Frontal cortex (tissue), 4 donors: ENCODE data around the gene PDIA2. TPM values are rescaled to one million over a fixed set of nuclear protein-coding genes. Genes with fewer than 3 reads are reported as not detected.
"Not testable (repeated sequence)": the region's sequence is repeated elsewhere in the genome, so short reads cannot be mapped to it uniquely, and the experiment has no call there.

Experiments used
- DNase-seq, 2 donors: peaks; one replicate each; pipeline ENCODE4 v3.0.0; 2012; ENCODE audit warnings: low spot score in 2 of 2
- FAIRE-seq: peaks from 2 replicates; lab custom pipeline; 2012; peaks lifted over from hg19 to GRCh38; lab: Jason Lieb, UNC
- total RNA-seq: library from RNA; depleted of rRNA; stranded (reverse); fragments of >200 nt; gene quantifications from one replicate; pipeline ENCODE4 v1.2.3, GENCODE V29; 2014
- donor health status: control.
- donor health status: control.
- donor health status: control.

The PDIA2 gene
- total RNA-seq, 1 donor from 2014 or later: 11.4 TPM

DNA sequence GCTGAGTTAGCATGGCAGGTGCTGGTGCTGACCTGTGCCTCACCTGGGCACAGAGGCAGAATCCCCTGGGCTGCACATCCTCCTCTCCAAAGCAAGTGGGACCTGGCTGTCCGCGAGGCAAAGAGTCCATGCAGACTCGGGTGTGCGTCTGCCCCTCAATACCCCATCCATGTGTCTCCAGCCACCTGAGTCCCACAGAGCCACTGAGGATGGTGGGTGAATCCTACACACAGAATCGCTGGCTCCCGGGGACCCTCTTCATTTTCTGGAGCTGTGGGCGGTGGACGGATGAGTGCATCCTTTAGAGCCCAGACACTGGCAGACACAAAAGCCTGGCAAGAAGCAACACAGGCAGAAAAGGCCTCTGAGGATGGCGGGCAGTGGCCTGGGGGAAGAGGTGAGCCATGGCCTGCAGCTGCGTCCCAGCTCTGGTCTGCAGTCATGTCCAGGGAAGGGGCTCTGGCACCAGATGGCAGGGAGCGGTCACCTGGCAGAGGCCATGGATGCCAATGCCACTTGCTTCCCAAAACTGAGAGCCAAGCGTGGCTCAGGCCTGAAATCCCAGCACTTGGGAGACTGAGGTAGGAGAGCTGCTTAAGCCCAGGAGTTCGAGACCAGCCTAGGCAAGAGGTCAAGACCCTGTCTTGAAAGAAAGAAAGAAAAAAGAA is 39.6 kb downstream of the PDIA2 start:
- no peak for FAIRE-seq
- no peak for DNase-seq

DNA sequence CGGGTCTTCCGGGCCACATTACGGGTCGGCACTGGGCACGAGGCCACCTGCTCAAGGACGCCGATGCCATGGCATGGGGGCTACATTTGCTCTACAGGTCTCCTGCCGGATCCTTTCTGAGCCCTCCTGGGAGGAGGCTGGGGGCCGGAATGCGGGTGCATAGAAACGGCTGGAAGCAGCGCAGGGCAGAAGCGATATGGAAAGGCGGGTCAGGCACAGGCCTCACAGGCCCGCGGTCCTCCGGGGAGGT is 41.2 kb downstream of the PDIA2 start:
- no peak for DNase-seq
- FAIRE-seq: no peak

DNA sequence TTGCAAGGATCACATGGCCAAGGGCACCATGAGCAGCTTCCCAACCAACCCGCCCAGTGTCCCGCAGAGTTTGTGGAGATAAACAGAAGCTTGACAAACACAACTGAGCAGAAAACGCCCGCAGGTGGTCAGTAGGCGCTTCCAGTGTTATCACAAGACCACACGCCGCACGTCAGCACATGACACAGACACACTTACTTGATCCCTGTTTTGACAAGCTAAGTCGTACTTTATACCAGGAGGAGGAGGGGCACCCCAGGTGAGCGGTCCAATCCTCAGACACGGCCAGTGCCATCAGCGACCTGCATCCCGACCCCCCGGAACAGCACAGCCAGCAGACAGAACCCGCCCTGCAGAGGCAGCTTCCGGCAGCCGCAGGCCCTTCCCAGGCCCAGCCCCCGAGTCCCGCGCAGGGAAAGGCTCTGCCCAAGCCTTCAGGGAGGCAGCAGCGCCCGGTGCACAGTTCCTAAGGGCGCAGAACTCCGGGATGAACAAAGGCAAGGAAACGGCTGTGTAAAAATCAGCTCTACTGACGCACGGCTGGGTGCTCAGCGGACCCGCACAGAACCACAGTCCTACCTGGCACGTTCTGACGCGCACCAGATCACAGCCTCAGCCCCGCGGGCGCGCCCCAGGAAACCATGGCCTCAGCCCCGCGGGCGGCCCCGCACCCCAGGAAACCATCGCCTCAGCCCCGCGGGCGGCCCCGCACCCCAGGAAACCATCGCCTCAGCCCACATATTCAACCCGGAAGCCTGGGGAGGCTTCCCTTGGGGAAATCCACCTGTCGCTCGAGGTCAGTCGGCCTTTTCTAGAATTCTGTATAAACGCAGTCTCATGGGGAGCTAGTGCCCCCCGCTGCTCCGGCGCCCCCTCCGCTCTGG is 41.7 kb downstream of the PDIA2 start:
- DNase-seq (no peak), FAIRE-seq (no peak)

DNA sequence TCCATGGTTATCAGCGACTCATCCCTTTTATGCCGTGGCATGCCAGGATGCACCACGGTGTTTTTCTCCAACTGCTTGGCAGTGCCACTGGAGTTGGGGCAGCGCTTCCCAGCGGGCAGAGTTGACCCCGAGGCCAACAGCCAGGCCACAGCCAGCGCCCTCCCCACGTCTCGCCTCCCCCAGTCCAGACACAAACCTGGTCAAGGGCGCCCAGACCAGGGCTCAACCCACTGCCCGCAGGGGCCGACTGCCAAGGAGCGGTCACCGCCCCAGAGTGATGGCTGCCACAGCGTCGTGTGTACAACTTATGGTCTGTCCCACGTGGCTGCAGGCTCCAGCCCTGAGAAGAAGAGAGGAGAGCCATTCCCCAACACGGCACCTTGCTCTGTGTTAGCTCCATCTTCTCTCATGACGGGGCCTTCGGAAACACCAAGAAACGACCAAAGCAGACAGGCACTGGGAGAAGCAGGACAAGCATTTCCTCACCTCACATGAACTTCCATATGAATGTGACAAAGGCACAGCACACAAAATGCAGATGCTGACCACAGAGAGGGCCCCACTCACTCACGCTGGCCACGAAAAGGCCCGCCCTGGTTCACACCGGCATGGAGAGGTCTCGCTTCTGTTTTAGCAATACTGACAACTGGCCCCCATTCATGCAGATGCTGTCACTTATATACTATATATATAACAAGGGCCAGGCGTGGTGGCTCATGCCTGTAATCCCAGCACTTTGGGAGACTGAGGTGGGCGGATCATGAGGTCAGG is 42.6 kb downstream of the PDIA2 start:
- DNase-seq (no peak), FAIRE-seq (no peak)

DNA sequence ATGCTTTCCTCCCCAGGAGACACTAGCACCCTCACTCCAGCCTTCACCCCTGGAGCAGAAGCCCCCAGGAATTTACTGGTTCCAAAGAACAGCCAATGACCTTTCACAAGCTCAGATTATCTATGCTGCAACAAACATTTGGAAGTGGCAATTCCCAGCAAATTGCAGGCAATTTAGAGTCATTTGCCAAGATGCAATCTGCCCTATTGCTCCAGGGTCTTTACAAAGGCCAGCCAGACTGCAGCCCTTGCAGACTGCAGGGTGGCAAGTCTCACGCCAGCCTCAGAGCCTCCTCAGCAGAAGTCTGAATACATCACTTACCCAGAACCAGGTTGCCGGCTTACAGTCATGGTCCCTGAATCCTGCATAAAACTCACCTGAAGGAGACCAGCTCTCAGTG is 47.8 kb downstream of the PDIA2 start:
- DNase-seq (no peak), FAIRE-seq (no peak)

DNA sequence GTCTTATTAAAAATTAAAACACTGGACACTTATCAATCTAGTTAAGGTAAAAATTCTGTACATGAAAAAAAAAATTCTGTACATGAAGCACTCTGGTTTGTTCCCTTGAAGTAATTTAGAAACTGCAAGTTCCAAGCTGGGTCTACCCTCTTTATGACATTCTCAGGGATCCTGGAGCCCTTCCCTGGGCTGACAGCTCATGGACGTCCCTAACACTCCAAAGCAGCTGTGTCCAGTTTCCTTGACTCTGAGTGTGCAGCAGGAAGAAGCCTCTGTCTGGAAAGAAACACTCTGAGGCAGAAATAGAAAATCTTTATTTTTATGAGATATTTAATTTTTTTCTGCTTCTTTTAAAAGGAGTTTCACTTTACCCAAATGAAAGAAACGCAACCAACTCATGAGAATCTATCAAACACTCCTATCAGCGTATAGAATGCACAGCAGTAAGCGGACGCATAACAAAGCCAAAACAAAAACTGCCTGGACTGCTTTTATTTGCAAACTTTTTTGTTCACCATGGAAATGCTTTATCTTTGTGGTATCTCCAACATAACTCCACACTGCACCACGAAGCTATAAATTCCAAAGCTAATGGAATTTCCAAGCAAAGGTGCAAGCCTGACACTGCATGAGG is 48.3 kb downstream of the PDIA2 start:
- not testable (repeated sequence) for FAIRE-seq, DNase-seq

DNA sequence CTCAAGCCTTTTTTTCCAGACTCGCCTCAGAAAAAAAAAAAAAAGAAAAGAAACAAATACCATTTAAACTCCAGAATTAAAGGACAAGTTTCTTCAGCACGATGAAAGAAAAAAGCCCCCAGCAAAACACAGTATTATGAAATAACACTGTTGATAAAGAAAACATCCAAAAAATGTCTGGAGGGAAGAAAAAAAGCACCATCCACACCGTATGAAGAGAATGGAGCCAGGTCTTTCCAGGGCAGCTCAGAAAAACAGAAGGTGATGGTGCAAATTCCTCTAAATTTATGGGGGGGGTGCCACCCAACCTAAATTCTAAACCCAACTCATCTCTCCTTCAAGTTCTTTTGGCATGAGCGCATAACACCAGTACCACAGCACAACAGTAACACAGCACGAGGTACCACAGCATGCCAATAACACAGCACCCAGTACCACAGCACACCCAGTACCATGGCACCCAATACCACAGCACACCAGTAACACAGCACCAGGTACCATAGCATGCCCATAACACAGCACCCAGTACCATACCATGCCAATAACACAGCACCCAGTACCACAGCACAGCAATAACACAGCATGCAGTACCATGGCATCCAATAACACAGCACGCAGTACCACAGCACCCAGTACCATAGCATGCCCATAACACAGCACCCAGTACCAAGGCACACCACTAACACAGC is 50.6 kb downstream of the PDIA2 start:
- FAIRE-seq: no peak
- DNase-seq: no peak

DNA sequence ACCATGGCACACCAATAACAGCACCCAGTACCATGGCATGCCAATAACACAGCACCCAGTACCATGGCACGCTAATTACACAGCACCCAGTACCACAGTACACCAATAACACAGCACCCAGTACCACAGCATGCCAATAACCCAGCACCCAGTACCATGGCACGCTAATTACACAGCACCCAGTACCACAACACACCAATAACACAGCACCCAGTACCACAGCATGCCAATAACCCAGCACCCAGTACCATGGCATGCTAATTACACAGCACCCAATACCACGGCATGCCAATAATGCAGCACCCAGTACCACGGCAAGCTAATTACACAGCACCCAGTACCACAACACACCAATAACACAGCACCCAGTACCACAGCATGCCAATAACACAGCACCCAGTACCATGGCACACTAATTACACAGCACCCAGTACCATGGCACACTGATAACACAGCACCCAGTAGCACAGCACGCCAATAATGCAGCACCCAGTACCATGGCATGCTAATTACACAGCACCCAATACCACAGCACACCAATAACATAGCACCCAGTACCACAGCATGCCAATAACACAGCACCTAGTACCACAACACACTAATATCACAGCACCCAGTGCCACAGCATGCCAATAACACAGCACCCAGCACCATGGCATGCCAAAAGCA is 51.3 kb downstream of the PDIA2 start:
- FAIRE-seq, DNase-seq: not testable (repeated sequence)

DNA sequence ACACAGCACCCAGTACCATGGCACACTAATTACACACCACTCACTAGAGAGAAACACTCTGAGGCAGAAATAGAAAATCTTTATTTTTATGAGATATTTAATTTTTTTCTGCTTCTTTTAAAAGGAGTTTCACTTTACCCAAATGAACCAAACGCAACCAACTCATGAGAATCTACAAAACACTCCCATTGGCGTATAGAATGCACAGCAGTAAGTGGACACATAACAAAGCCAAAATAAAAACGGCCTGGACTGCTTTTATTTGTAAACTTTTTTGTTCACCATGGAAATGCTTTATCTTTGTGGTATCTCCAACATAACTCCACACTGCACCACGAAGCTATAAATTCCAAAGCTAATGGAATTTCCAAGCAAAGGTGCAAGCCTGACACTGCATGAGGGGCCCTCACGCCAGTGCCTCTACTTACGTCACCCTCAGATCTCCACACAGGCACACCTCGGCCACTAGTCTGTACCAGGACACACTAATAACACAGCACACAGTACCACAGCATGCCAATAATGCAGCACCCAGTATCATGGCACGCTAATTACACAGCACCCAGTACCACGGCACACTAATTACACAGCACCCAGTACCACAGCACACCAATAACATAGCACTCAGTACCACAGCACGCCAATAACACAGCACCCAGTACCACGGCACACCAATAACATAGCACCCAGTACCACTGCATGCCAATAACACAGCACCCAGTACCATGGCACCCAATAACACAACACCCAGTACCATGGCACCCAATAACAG is 52.1 kb downstream of the PDIA2 start:
- not testable (repeated sequence) for DNase-seq, FAIRE-seq

DNA sequence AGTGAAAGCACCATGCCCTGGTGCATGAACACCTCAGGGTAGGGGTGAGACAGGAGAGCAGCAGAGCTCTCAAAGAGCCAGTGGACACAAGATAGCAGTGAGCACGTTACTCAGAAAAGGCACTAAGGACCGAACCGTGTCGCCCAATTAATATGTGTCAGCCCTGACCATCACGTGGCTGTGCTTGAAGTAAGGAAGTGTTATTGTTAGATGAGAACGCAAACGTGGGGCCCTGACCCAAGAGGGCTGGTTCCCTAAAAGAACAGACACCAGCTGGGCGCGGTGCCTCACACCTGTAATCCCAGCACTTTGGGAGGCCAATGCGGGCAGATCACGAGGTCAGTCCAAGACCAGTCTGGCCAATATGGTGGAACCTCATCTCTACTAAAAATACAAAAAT is 53.3 kb downstream of the PDIA2 start:
- FAIRE-seq (no peak), DNase-seq (no peak)

Other genes with a start within 250 kb of the PDIA2 start
- 4.9 TPM for gene POLR3K, start 229.6 kb upstream of the PDIA2 start, total RNA-seq
- gene SNRNP25, start 229.3 kb upstream of the PDIA2 start, total RNA-seq: 14.3 TPM
- 1.6 TPM for gene RHBDF1, start 210.5 kb upstream of the PDIA2 start, total RNA-seq
- 48.9 TPM for gene MPG, start 204.9 kb upstream of the PDIA2 start, total RNA-seq
- 8.2 TPM for gene NPRL3, start 144.5 kb upstream of the PDIA2 start, total RNA-seq
- gene HBZ, start 130.5 kb upstream of the PDIA2 start, total RNA-seq: not detected
- gene HBM, start 117.2 kb upstream of the PDIA2 start, total RNA-seq: 29.3 TPM
- 823 TPM for gene HBA2, start 110.3 kb upstream of the PDIA2 start, total RNA-seq
- gene HBA1, start 106.5 kb upstream of the PDIA2 start, total RNA-seq: 371 TPM
- gene HBQ1, start 102.7 kb upstream of the PDIA2 start, total RNA-seq: 6.9 TPM
- 75.0 TPM for gene LUC7L, start 53.7 kb upstream of the PDIA2 start, total RNA-seq
- 17.1 TPM for gene FAM234A, start 48.3 kb upstream of the PDIA2 start, total RNA-seq
- gene RGS11, start 7.2 kb upstream of the PDIA2 start, total RNA-seq: 6.5 TPM
- gene ARHGDIG, start 2.6 kb upstream of the PDIA2 start, total RNA-seq: 51.4 TPM
- 24.5 TPM for gene AXIN1, start 69.6 kb downstream of the PDIA2 start, total RNA-seq
- gene MRPL28, start 87.4 kb downstream of the PDIA2 start, total RNA-seq: 44.8 TPM
- 18.8 TPM for gene PGAP6, start 98.8 kb downstream of the PDIA2 start, total RNA-seq
- gene NME4, start 114.0 kb downstream of the PDIA2 start, total RNA-seq: 12.6 TPM
- gene DECR2, start 118.7 kb downstream of the PDIA2 start, total RNA-seq: 7.7 TPM
- gene RAB11FIP3, start 142.5 kb downstream of the PDIA2 start, total RNA-seq: 26.5 TPM
- gene CAPN15, start 244.5 kb downstream of the PDIA2 start, total RNA-seq: 7.3 TPM